HG03520 (cell line): ENCODE results near the gene HSPB3.
"Not testable (repeated sequence)": the region's sequence is repeated elsewhere in the genome, so short reads cannot be mapped to it uniquely, and the experiment has no call there.

Experiments
- ATAC-seq: cut with Tn5 transposase; IDR thresholded peaks from one replicate; pipeline ENCODE4 v1.9.1; 2021; ENCODE audit warnings: mild to moderate bottlenecking, moderate library complexity; ENCODE audit not compliant: unreplicated experiment

HSPB3 gene, protein sequence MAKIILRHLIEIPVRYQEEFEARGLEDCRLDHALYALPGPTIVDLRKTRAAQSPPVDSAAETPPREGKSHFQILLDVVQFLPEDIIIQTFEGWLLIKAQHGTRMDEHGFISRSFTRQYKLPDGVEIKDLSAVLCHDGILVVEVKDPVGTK

DNA sequence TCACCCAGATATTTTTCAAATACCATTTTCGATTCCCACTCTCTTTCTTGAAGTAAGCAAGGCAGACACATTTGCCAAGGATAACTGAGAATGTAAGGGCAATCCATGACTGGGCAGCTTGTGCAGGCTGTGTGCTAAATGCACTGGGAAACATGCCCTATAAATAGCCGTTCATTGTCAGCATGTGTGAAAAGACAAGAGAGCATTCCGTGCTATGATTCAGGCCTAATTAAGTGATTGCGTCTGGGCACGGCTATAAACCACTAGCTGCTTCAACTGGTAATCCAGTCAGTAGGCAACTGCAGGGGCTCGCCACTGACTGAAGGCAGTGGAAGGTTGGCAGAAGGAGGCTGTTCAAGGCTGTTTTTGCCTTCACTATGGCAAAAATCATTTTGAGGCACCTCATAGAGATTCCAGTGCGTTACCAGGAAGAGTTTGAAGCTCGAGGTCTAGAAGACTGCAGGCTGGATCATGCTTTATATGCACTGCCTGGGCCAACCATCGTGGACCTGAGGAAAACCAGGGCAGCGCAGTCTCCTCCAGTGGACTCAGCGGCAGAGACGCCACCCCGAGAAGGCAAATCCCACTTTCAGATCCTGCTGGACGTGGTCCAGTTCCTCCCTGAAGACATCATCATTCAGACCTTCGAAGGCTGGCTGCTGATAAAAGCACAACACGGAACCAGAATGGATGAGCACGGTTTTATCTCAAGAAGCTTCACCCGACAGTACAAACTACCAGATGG lies at the start of gene HSPB3:
TSS of gene HSPB3 (plus strand) at position 287 of the 745 bp plus-strand sequence. CDS start at position 378, 91 bp downstream.
- no peak for ATAC-seq

DNA sequence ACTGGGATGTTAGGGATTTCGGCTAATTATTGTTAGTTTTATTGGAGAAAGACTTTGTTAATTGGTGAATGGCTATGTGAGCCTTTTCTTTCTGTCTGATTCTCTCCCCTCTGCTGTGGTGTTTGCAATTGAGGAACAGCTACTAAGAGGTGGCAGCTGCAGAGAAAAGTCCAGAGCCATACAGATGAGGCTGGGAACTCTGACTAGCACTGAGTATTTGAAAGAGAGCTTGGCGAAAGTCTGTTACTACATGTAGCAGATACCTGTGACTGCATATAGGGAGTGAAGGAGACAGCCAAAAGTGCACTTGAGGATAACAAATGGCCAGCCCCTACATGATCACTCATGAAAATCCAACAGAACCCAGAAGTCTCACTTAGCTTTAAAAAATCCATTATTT lies 44.3 kb upstream of the HSPB3 start:
- ATAC-seq, result no peak

DNA sequence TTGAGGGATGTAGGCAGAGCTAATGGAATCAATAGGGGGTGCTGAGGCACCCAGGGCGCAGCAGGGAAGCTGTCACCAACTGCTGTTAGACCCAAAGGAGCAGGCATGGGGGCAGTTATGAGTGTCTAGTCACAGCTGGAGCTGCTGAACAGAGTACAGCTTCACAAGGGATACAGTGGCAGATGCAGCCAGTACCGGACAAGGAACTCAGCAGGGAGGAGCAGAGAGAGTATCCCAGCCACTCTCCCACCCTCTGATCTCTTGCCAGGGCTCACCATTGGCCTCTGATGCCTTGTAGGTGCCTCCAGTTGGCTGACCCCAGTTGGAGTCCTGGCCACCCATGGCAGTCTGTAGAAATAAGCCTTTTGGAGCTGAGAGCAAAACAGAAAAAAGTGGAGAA lies 42.6 kb upstream of the HSPB3 start:
- ATAC-seq, result no peak

DNA sequence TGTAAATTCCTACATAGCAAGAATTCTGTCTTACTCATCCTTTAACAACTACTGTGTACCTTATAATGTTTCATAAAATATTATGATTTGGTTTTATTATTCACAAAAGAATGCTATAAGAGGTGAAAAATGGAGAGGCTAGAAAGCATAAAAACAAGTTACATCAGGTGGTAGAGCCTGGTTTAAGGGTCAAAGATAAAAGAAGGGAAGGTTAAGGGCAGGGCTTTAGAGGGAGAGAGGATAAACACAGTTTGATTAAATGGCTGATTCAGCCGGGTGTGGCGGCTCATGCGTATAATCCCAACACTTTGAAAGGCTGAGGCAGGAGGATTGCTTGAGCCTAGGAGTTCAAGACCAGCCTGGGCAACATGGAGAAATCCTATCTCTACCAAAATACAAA lies 40.4 kb upstream of the HSPB3 start:
- ATAC-seq, result no peak

DNA sequence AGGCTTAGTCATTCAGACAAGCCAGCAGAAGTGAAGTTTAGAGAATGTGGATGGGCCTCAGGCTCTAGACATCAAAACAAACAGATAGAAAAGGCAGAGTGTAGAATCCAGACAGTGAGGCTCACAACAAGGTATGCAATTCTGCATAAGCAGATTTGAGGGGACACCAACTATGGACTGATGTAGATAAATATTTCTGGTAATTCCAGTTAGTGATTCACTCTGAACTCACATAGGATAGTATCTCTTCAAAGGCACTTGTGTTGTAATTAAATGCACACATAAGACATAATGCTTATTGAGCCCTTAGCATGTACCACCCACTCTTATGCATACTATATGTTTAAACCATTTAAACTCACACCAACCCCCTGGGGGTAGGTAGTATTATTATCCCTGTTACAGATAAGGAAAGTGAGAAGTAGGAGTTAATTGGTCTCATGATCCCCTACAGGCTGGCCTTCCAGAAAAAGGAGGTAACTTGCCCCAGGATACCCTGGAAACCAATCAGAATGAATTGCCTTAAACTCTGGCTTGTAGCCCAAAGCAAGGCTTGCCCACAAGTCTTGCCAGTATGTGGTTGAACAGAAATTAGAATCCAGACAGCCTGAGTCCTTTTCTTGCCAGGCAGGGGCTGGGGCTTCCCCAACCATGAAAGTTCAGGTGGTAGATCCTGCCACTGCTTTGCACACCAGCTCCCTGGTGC lies 39.5 kb upstream of the HSPB3 start:
- no peak for ATAC-seq

DNA sequence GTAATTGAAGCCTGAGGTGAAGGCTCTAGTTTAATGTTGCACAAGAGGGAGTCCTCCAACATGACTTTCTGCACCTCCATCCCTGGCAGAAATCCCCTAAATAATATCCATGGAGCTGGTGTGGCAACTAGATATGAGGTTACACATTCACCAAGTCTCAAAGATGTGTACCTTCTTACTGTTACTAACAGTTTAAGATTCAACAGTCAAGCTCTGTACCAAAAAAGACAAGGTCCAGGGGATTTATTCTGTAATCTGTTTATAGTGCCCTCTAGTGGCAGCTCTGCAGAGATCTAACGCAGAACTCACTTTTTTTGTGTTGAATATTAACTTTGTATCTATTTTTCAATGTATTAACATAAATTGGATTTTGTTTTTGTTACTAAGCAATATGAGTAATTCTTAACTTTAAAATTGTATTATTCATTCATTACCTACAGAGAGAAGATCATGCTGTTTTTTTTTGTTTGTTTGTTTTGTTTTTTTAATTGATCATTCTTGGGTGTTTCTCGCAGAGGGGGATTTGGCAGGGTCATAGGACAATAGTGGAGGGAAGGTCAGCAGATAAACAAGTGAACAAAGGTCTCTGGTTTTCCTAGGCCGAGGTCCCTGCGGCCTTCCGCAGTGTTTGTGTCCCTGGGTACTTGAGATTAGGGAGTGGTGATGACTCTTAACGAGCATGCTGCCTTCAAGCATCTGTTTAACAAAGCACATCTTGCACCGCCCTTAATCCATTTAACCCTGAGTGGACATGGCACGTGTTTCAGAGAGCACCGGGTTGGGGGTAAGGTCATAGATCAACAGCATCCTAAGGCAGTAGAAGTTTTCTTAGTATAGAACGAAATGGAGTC lies 35.7 kb upstream of the HSPB3 start:
- ATAC-seq, result peak; percentile 60

DNA sequence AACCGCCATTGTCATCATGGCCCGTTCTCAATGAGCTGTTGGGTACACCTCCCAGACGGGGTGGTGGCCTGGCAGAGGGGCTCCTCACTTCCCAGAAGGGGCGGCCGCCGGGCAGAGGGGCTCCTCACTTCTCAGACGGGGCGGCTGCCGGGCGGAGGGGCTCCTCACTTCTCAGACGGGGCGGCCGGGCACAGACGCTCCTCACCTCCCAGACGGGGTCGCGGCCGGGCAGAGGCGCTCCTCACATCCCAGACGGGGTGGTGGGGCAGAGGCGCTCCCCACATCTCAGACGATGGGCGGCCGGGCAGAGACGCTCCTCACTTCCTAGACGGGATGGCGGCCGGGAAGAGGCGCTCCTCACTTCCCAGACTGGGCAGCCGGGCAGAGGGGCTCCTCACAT lies 35.0 kb upstream of the HSPB3 start:
- ATAC-seq, result not testable (repeated sequence)

DNA sequence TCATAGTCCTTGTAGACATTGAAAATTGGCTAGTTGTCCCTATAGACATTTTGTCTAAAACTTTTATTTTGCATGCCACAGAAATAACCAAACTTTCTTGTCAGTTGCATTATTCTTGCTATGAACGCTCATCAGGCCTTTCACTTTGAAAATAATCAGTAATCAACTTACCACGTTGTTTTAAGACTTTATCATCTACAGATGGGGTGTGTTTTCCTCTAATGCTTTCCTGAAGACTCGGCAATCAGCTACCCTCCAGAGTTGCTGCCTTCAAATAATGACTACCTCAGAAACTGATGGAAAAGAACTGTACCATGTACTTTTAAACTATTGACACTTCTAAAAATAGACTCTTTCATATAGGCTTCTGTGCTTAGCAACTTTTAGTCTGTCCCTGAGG lies 33.5 kb upstream of the HSPB3 start:
- no peak for ATAC-seq

DNA sequence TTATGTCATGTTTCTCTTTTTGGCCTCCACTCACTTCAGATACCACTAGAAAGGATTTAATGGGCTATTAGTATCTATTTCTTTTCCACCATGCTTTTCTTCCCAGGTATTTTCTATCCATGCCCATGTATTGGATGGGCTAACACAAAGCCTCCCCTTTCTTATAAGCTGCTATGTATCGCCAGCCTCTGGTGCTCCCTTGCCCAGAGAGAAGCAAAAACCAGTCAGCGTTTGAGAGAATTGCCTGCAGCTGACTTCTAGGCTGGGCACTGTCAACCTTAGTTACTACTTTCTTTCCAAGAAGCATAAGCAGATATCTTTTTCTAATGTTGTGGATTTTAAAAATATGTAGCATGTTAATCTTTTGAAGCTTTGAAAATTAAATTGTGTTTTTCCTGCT lies 30.2 kb upstream of the HSPB3 start:
- ATAC-seq, result no peak

DNA sequence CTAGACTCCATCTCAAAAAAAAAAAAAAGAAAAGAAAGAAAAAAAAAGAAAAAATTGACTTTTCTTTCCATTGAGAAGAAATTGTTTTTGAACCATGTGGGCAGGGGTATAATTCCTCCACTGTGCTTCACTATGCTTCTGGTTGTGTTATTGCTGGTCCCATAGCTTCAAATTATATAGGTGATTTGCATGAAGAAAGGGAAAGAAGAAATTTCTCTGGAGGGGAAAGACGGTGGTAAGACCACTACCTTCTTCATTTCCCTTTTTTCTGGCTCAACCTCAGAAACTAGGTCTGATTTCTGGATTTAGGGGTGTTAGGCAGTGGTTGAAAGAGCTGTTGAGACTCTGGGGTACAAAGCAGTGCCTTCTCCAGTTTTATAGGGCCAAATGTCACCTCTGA lies 29.3 kb upstream of the HSPB3 start:
- no peak for ATAC-seq

DNA sequence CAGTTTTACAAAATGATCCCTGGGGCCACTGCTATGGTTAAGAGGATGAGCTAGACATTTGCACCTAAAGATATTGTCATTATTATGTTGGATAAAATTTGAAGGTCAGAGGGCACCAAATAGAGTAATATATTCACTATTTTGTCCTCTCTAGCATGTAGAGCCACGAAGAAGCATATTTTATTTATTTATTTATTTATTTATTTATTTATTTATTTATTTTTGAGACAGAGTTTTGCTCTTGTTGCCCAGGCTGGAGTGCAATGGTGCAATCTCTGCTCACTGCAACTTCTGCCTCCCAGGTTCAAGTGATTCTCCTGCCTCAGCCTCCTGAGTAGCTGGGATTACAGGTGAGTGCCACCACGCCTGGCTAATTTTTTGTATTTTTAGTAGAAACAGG lies 20.8 kb upstream of the HSPB3 start:
- not testable (repeated sequence) for ATAC-seq

DNA sequence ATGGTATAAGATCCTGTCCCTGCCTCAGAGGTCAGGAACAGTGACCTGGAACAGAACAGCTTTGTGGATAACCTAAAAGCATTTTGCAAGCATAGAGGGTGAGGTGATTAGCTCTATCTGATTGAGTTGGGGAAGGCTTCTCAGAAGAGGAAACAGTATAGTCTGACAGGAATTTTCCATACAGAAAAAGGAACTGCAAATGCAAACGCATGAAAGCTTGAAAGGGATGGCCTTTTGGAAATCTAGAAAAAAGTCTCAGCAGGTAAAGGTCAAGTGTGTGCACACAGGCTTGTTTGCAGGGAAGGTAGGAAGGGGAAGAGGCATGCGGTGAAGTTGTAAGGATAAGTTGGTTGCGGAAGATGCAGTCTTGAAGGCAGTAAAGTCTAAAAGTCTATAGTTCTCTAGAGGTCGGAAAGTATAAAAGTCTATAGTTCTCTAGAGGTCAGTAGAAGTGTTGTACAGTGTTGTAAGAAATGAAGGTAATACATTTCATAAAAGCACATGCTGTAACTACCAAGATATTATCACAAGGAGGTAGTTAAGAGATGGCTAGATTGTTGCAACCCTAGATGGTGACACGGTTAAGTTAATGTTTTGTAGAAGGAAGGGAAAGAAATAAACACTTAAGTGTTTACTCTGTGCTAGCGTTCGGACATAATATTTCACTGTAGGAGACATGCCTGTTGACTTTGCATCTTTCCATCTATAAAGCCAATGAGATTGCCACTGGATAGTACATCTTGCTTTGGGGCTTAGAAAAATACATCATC lies 16.7 kb upstream of the HSPB3 start:
- ATAC-seq, result no peak

DNA sequence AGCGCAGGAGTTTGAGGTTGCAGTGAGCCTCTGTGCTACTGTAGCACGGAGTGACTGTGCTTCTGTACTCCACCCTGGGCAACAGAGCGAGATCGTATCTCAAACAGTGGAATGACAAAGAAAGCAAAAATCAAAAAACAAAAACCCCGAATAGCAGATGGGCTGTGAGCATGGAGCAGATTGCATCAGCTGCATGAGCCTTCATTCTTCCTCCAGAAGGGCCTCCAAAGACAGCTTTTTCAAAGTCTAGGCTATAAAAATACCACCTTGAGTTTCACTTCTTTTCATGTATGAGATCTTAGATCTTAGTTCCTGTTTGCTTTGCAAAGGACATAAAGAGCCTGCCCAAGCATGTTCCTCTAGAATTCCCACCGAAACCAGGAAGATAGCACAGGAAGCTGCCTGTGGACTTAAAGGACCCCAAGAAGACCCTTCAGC lies 15.0 kb upstream of the HSPB3 start:
- ATAC-seq, result peak; percentile 81

DNA sequence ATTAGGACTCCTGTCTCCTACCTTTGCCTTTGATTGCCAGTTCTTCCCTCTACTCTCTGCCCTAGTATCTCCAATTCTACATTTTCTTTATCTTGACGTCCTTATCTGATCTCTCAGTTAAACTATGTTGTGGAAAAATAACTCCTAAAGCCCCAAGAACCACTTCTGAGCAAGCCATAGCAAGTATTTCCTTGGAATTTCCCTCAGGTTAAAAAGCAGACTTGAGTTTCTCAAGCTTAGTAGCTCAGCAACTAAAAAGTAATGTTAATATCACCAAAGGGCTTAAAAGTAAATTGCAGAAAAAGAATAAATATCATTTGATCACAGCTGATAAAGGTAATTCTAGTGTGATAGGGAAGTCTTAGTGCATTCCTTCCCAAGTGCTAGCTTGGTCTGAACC lies 13.2 kb upstream of the HSPB3 start:
- no peak for ATAC-seq

DNA sequence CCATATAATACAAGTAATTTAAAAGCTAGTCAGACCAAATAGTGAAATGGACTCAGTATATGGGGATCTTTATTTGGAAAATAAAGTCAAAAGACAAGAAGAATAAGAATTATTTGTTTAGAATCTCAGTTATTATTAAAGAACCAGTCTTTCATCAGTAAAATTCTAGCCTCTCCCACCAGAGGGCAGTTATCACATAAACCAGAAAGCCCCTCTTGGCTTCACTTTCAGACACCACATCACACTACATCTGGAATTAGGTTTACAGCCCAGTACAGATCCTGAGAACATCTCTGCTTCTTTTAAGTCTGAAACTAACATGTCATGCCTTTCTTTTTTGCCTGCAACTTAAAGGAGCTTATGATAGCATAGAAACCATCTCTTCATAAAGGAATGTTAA lies 12.2 kb upstream of the HSPB3 start:
- ATAC-seq, result no peak

DNA sequence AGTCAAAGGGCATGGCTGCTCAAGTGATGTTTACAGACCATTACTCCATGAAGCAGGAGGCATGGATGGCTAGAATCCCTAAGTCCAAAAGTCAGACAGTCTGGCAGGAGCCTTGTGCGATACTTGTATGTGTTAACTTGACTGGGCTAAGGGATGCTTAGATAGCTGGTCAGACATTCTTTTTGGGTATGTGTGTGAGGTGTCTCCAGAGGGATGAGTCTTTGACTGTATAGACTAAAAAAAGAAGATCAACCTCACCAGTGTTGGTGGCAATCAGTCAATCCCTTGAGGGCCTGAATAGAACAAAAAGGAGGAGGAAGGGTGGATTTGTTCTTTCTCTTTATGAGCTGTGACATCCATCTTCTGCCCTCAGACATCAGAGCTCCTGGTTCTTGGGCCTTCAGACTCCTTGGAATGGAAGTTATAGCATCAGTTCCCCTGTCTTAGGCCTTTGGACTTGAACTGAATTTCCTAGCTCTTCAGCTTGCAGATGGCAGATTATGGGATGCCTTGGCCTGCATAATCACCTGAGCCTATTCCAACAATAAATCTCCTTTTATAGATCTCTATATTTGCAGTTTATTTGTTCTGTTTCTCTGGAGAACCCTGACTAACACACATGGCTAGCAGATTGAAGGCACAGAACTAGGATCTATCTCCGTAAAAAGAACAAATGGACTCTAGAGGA lies 9.7 kb upstream of the HSPB3 start:
- ATAC-seq, result no peak

DNA sequence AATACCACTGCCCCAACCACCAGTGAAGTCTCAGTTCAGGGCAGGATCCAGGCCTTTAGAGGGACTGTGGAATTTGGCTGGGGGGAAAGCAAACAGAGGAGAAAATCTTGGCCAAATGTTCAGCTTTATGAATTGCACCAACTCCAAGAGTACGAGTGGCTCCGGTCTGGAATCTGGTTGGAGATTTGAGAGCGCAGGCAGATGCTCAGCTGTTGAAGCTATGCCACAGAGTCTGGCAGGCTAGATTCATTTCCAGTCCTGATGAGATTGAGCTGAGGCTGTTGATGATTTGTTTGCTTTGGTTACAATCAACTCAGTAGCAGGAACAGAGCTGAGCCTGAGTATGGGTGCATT lies 9.1 kb upstream of the HSPB3 start:
- ATAC-seq, result no peak

DNA sequence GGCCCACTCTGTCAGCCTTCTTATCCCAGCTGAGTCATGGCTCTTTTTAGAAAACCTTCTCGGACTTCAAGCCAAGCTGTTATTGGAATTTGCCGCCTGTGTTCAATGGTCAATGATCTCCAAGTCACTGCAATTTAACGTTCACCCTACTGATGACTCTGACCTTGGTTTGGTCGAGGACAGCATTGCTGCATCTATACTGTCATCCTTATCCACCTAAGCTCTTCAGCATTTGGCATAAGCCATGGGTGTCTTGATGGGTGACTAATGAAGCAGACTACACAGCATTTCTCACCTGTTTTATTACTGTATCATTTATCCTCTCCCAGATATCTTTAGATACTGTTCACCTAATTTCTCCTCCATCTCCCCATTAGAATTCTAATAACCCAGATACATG lies 5.6 kb upstream of the HSPB3 start:
- no peak for ATAC-seq

DNA sequence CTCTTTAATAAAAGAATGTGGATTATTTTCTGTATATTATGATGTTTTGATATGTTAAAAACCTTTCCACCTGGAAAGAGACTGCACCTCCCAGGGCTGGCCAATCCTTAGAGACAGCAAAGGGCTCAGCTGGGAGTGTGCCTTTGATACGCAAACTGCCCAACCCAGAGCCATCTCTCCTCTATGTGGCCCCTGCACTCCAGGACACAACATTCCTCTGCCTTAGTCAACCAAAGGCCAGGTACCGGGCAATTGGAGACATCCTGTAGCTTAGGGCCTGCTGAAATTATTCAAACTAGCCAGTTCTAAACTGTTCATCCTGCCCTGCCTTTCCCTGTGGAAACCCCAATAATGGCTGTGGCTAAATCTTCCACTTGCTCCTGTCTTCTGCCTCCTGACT lies 5.0 kb upstream of the HSPB3 start:
- ATAC-seq, result no peak

DNA sequence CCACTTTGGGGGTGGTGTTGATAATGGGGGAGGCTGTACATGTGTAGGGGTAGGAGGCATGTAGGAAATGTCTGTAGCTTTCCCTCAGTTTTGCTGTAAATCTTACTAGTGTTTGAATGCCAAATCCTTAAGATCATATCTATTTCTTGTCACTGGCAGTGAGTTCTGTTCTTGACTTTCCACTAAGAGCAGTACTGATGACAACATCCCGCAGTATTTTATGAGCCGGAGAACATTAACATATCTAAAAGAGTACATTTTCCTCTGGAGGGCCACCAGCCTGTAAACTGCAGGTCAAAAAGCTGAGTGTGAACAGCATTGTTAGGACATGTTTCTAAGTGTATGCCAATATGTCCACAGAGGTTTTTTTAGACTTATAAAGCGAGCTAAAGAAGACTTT lies 2.5 kb upstream of the HSPB3 start:
- no peak for ATAC-seq
